SHP77 (cell line): Measurements from ENCODE around the gene PSMA8.
"Not testable (repeated sequence)": the region's sequence is repeated elsewhere in the genome, so short reads cannot be mapped to it uniquely, and the experiment has no call there.

Experiments
- DNase-seq, 2 experiments: peaks; one replicate each; lab custom pipeline; 2025; lab: John Stamatoyannopoulos, UW

The PSMA8 gene

GRCh38 chr18:26133652-26134051 lies at the start of gene PSMA8:
PSMA8 (plus strand) TSS chr18:26133869; CDS start chr18:26133966, 97 bp downstream.
- no peak for DNase-seq

GRCh38 chr18:26085056-26085455 lies 48.6 kb upstream of the PSMA8 start:
- no peak for DNase-seq

DNA sequence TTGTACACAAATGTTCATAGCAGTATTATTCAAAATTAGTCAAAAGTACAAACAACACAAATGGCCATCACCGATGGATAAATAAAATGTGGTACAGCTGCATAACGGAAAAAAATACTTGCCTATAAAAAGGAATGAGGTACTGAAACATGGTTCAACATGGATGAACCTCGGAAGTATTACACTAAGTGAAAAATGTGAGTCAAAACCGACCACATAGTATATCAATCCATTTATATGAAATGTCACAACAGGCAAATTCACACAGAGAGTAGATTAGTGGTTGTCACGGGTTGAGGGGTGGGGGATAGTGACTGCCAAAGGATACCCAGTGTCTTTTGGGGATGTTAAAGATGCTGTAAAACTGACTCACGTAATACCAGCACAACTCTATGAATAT lies 46.7 kb upstream of the PSMA8 start:
- no peak for DNase-seq

- DNase-seq, result no peak
Observed at GRCh38 chr18:26088487-26088886, 45.2 kb upstream of the PSMA8 start.

DNA sequence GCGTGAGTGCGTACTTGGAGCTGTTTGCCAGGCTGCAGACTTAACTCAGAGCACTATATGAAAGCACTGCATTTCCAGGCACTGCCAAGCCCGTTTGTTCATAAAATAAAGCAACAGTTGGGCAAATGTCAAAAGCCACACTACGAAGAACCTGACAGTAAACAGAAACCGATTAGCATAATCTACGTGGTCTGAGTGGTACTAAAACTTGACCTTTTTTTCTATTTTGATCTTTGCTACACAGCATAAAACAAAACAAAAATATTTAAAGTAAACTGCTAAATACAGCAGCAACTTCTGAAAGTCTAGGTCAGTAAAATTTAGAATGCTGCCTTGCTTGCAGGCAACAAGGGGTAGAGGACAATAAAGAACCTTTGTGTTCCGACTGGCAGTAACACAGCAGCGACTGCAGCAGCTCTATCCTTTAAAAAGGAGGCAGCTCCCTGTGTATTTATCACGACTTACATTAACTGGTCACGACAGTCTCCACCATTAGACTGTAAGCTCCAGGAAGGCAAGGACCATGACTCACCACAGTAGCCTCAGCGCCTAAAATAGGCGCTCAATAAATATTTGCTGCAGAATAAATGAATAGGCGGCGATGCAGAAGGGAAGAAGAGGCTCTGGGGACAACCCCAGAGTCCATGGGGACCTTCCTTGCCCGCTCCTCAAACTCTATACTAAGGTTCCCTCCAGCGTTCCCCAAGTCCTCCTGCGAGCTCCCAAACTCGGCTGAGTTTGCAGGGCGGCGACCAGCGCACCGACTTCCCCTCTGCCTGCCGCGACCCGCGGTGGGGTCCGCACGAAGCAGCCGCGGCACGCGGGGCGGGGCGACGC lies 44.2 kb upstream of the PSMA8 start:
- DNase-seq, result no peak

- peak; percentile 86 to 92 for DNase-seq
Observed at GRCh38 chr18:26090130-26091046, 43.3 kb upstream of the PSMA8 start, which contains the start of gene SS18. SS18 (minus strand) TSS chr18:26090613; CDS start chr18:26090569, 44 bp downstream.

DNA sequence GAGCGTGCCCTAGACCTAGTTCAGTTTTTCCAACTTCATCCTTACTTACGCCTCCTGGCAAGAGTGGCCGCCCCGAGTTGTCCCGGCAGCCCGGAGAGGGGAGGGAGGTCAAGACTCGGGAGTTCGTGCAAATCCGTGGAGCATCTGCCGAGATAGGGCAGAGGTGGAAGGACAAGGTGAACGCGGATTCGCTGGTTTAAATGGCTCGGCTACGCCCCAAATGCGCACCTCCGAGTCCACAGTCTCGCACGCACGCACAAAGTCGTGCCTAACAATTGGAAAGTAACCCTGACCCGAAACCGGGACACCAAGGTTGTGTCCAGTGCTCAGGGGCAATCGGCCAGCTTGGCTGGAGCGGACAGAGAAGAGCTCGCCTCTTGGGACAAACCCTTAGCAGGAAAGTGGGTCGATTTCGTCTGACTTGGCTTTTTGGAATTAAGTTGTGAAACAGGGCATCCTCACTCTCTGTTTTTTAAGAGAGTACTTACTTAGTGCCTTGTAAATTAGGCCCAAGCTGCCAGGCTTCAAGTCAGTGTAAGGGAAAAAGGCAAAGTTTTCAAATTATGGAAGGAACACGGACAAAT lies 42.5 kb upstream of the PSMA8 start:
- peak; percentile 51 to 75 for DNase-seq

- DNase-seq, result no peak
Observed at GRCh38 chr18:26096852-26097251, 36.8 kb upstream of the PSMA8 start.

GRCh38 chr18:26097563-26097962 lies 36.1 kb upstream of the PSMA8 start:
- no peak for DNase-seq

- DNase-seq, result peak in 1 of 2 experiments; percentile 17
Observed at GRCh38 chr18:26103579-26103978, 30.1 kb upstream of the PSMA8 start.

- no peak for DNase-seq
Observed at GRCh38 chr18:26104035-26104434, 29.6 kb upstream of the PSMA8 start.

DNA sequence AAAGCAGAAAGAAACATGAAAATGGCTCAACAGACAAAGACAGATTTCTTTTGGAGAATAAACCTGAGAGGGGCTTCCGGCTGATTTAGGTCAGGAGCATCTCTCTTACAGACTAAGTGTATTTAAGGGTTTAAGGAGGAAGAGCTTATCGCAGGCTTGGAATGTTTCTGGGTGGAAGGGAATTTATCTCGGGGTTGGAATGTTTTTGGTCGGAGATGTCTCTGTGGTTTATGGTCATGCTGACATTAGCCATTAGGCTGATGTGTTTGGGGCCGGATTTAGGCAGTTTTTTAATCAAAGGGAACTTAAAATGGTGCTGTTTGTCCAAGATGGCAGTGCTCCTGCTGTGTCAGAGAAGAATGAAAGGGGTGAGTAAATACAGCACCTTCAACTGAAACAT lies 14.4 kb upstream of the PSMA8 start:
- DNase-seq, result no peak

GRCh38 chr18:26121476-26121875 lies 12.2 kb upstream of the PSMA8 start:
- DNase-seq, result no peak

DNA sequence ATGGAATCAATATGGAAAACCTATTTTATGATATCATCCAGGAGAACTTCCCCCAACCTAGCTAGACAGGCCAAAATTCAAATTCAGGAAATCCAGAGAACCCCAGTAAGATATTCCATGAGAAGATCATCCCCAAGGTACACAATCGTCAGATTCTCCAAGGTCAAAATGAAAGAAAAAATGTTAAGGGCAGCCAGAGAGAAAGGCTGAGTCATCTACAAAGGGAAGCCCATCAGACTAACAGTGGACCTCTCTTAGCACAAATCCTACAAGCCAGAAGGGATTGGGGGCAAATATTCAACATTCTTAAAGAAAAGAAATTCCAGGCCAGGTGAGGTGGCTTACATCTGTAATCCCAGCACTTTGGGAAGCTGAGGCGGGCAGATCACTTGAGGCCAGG lies 11.7 kb upstream of the PSMA8 start:
- DNase-seq, result not testable (repeated sequence)

- DNase-seq, result no peak
Observed at GRCh38 chr18:26127786-26128185, 5.9 kb upstream of the PSMA8 start.

DNA sequence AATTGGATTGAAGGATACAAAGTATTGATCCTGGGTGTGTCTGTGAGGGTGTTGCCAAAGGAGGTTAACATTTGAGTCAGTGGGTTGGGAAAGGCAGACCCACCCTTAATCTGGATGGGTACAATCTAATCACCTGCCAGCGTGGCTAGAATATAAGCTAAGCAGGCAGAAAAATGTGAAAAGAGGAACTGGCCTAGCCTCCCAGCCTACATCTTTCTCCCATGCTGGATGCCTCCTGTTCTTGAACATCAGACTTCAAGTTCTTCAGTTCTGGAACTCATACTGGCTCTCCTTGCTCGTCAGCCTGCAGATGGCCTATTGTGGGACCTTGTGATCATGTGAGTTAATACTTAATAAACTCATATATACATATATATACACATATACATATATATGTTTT lies 5.5 kb upstream of the PSMA8 start:
- not testable (repeated sequence) for DNase-seq

DNA sequence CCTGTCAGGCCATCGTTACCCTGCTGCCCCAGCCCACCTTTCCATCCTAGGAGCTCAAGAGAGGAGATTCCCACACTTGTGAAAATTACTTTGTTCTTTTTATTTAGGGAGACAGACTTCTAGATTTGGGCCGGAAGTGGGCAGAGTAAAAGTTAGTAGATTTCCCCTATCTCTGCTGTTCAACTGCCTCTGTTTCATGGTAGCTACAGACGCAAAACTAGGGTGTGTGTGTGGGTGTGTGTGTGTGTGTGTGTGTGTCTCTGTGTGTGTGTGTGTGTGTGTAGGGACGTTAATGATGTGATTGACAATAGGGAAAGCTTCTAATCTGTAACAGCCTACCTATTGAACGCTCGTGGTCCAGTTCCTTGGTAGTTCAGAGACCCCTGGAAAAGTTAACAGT lies 438 bp downstream of the PSMA8 start:
- DNase-seq, result no peak

GRCh38 chr18:26135548-26135947 lies 1.9 kb downstream of the PSMA8 start:
- DNase-seq, result no peak

GRCh38 chr18:26157326-26157725 lies 23.7 kb downstream of the PSMA8 start:
- no peak for DNase-seq

- no peak for DNase-seq
Observed at GRCh38 chr18:26159353-26159752, 25.7 kb downstream of the PSMA8 start.

- DNase-seq, result no peak
Observed at GRCh38 chr18:26164571-26164970, 30.9 kb downstream of the PSMA8 start.

GRCh38 chr18:26167592-26167991 lies 33.9 kb downstream of the PSMA8 start:
- not testable (repeated sequence) for DNase-seq
